ENCODE results near the gene GPR17.

The GPR17 gene

GRCh38 chr2:127645395-127646291 lies at the start of gene GPR17:
Gene GPR17 (plus strand): TSS chr2:127646153. CDS start chr2:127650736, 4,583 bp downstream.
- no peak for DNase-seq (ENCODE audit: low spot score)

GRCh38 chr2:127596311-127597045 lies 49.5 kb upstream of the GPR17 start:
- DNase-seq (ENCODE audit: low spot score), result no peak

GRCh38 chr2:127597046-127597983 lies 48.6 kb upstream of the GPR17 start:
- no peak for DNase-seq (ENCODE audit: low spot score)

GRCh38 chr2:127597984-127598380 lies 48.0 kb upstream of the GPR17 start:
- no peak for DNase-seq (ENCODE audit: low spot score)

- no peak for DNase-seq (ENCODE audit: low spot score)
Observed at GRCh38 chr2:127598711-127599110, 47.2 kb upstream of the GPR17 start.

- DNase-seq (ENCODE audit: low spot score), result no peak
Observed at GRCh38 chr2:127599211-127599610, 46.7 kb upstream of the GPR17 start.

GRCh38 chr2:127604986-127605385 lies 41.0 kb upstream of the GPR17 start:
- no peak for DNase-seq (ENCODE audit: low spot score)

- no peak for DNase-seq (ENCODE audit: low spot score)
Observed at GRCh38 chr2:127605691-127606263, 40.2 kb upstream of the GPR17 start.

GRCh38 chr2:127606625-127607398 lies 39.1 kb upstream of the GPR17 start:
- DNase-seq (ENCODE audit: low spot score), result no peak

- DNase-seq (ENCODE audit: low spot score), result no peak
Observed at GRCh38 chr2:127607399-127607908, 38.5 kb upstream of the GPR17 start.

GRCh38 chr2:127608061-127609030 lies 37.6 kb upstream of the GPR17 start:
- DNase-seq (ENCODE audit: low spot score), result no peak

- DNase-seq (ENCODE audit: low spot score), result no peak
Observed at GRCh38 chr2:127609031-127609751, 36.8 kb upstream of the GPR17 start.

GRCh38 chr2:127609818-127610217 lies 36.1 kb upstream of the GPR17 start:
- DNase-seq (ENCODE audit: low spot score), result no peak

GRCh38 chr2:127610561-127610960 lies 35.4 kb upstream of the GPR17 start:
- DNase-seq (ENCODE audit: low spot score), result no peak

- DNase-seq (ENCODE audit: low spot score), result no peak
Observed at GRCh38 chr2:127611076-127611925, 34.7 kb upstream of the GPR17 start.

GRCh38 chr2:127612111-127612822 lies 33.7 kb upstream of the GPR17 start:
- DNase-seq (ENCODE audit: low spot score), result no peak

GRCh38 chr2:127614246-127614645 lies 31.7 kb upstream of the GPR17 start:
- DNase-seq (ENCODE audit: low spot score), result no peak
